NCI-H446 treated with DMSO at 0.1 percent for 48 hours (cell line): ENCODE data around the gene ARFGEF3.
A peak's percentile ranks its signal among the peaks of the same experiment; 100 is the strongest.

ENCODE experiments used
- DNase-seq: peaks from one replicate; lab custom pipeline; 2025; lab: John Stamatoyannopoulos, UW

The ARFGEF3 gene

GRCh38 chr6:138215093-138215782 lies 53.5 kb downstream of the ARFGEF3 start:
- DNase-seq: no peak

- no peak for DNase-seq
Observed at GRCh38 chr6:138218449-138218848, 56.7 kb downstream of the ARFGEF3 start, which contains the start of gene PBOV1. TSS of gene PBOV1 (minus strand) at chr6:138218491. CDS start at chr6:138218395, 96 bp downstream.

- DNase-seq: no peak
Observed at GRCh38 chr6:138219398-138219797, 57.7 kb downstream of the ARFGEF3 start.

GRCh38 chr6:138219901-138220300 lies 58.2 kb downstream of the ARFGEF3 start:
- no peak for DNase-seq

GRCh38 chr6:138222901-138223546 lies 61.3 kb downstream of the ARFGEF3 start:
- DNase-seq: no peak

GRCh38 chr6:138225953-138226352 lies 64.2 kb downstream of the ARFGEF3 start:
- DNase-seq: no peak

GRCh38 chr6:138226700-138227315 lies 65.1 kb downstream of the ARFGEF3 start:
- no peak for DNase-seq

GRCh38 chr6:138227316-138227781 lies 65.6 kb downstream of the ARFGEF3 start:
- no peak for DNase-seq

- no peak for DNase-seq
Observed at GRCh38 chr6:138229072-138229471, 67.3 kb downstream of the ARFGEF3 start.

- no peak for DNase-seq
Observed at GRCh38 chr6:138229663-138230179, 68.0 kb downstream of the ARFGEF3 start.

- DNase-seq: no peak
Observed at GRCh38 chr6:138230221-138230620, 68.5 kb downstream of the ARFGEF3 start.

- no peak for DNase-seq
Observed at GRCh38 chr6:138230759-138231380, 69.1 kb downstream of the ARFGEF3 start.

- no peak for DNase-seq
Observed at GRCh38 chr6:138231381-138231886, 69.7 kb downstream of the ARFGEF3 start.

GRCh38 chr6:138234363-138234762 lies 72.6 kb downstream of the ARFGEF3 start:
- DNase-seq: no peak

GRCh38 chr6:138235205-138235604 lies 73.5 kb downstream of the ARFGEF3 start:
- DNase-seq: no peak

GRCh38 chr6:138235693-138236092 lies 74.0 kb downstream of the ARFGEF3 start:
- DNase-seq: no peak

GRCh38 chr6:138237463-138237862 lies 75.7 kb downstream of the ARFGEF3 start:
- no peak for DNase-seq

- DNase-seq: no peak
Observed at GRCh38 chr6:138238368-138238767, 76.6 kb downstream of the ARFGEF3 start.

- no peak for DNase-seq
Observed at GRCh38 chr6:138239774-138240173, 78.0 kb downstream of the ARFGEF3 start.

- peak; percentile 53 for DNase-seq
Observed at GRCh38 chr6:138240476-138241245, 78.9 kb downstream of the ARFGEF3 start.

- DNase-seq: no peak
Observed at GRCh38 chr6:138241381-138241780, 79.6 kb downstream of the ARFGEF3 start.
